Measurements from ENCODE around the gene LGI2.

LGI2 gene

DNA sequence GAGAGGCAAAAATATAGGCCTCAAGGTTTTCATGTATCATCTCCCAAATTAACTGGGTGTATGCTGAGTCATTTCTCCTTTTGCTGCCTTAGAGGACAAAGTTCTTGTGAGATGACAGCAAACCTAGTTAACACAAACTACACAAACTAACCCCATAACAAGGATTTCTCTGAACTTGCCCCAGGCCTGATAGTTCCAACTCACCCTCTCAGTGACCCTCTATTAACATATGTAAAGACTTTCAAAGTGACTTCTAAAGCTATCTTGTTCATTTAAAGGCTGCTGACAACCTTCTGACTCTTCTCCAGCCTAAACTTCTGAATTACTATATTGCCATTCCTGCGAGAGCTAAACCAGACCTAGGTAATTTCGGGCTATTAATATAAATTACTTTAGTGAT is 74.7 kb downstream of the LGI2 start:
- no peak for DNase-seq

DNA sequence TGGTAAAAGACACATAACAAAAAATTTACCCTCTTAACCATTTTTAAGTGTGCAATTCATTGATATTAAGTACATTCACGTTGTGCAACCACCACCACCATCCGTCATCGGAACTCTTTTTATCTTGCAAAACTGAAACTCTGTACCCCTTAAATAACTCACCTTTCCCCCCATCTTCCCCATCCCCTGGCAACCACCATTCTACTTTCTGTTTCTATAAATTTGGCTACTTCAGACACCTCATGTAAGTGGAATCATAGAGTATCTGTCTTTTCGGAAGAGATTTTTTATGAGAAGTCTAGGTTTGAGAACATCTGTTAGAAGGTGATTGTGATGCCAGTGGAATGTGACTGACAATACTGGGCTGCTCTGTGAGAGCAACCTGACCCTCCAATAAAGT is 78.1 kb downstream of the LGI2 start:
- DNase-seq = no peak

DNA sequence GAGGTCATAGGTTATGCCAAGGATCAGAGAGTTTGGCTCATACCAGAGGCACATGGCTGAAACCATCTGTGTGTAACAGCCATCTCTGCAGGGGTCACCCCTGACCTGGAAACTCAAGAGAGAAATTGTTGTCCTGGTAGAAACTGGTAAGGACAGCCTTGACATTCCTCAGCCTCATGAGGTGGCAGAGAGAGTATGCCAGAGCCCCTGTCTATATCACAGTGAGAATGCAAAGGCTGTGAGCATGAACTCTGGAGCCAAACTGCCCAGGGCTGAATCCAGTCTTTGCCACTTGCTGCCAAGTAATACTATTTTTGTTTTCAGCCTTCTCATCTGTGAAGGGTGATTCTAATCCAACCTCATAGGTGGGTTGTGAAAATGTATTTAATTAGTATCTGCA is 80.8 kb downstream of the LGI2 start:
- no peak for DNase-seq
